Testis (tissue), 3 donors: ENCODE measurements around the gene GLCCI1. TPM values are rescaled to one million over a fixed set of nuclear protein-coding genes. Genes with fewer than 3 reads are reported as not detected.

Experiments
- DNase-seq: peaks from one replicate; pipeline ENCODE4 v3.0.0-alpha.2; 2019
- H3K27ac ChIP-seq, 2 donors: fragments of 200-600 bp; sonication (generic); one replicate each; pipeline ENCODE4 v1.5.1; 2019
- H3K27me3 ChIP-seq: fragments of 200-600 bp; sonication (generic); one replicate; pipeline ENCODE4 v1.5.1; 2019
- H3K36me3 ChIP-seq: fragments of 200-600 bp; sonication (generic); one replicate; pipeline ENCODE4 v1.5.1; 2017; ENCODE audit warnings: low read depth; ENCODE audit errors: missing control alignments
- H3K4me1 ChIP-seq: fragments of 200-600 bp; sonication (generic); one replicate; pipeline ENCODE4 v1.5.1; 2019
- H3K4me3 ChIP-seq, 2 donors: fragments of 200-600 bp; sonication (generic); one replicate each; pipeline ENCODE4 v1.5.1; 2017 to 2019
- H3K9me3 ChIP-seq: fragments of 200-600 bp; sonication (generic); one replicate; pipeline ENCODE4 v1.5.1; 2017
- POLR2A ChIP-seq: fragments of 450-650 bp; IDR thresholded peaks from one replicate; pipeline ENCODE4 v1.6.1; 2017; ENCODE audit warnings: antibody characterized with exemption, mild to moderate bottlenecking, moderate library complexity
- WGBS, 2 donors: methylation state at CpG; one replicate each; pipeline ENCODE4 v1.1.5; 2018; 5-methylcytosine and 5-hydroxymethylcytosine counted together
- intact Hi-C: fragments of 100-400 bp; cut with DNase I; formaldehyde crosslinking; loops from one replicate; pipeline ENCODE4 v1.15.1; 2023; ENCODE audit warnings: low total_unique reads
- polyA plus RNA-seq: library from polyadenylated mRNA; stranded (reverse); fragments of 350-450 nt; fragmentation: Illumina TruSeq; extraction: RNeasy Lipid Tissue Mini Kit (QIAGEN cat#74804); gene quantifications from one replicate; pipeline ENCODE4 v1.2.3, GENCODE V29; 2014; ENCODE audit warnings: low read depth, low replicate concordance; ENCODE audit not compliant: insufficient read depth
- total RNA-seq, 2 donors: library from RNA; depleted of rRNA; stranded (reverse); fragments of >200 nt; gene quantifications; one replicate each; pipeline ENCODE4 v1.2.3, GENCODE V29; 2016
- TF ChIP-seq, protein P1 (sequence below), 3 experiments: fragments of 450-650 bp in 2 of 3; fragments of 200-600 bp in 1 of 3; sonication (generic) in 1 of 3; IDR thresholded peaks; one replicate each; pipeline ENCODE4 v1.5.1; 2016 to 2019; ENCODE audit warnings: antibody characterized with exemption in 3 of 3, mild to moderate bottlenecking in 2 of 3, moderate library complexity in 1 of 3

GLCCI1 gene
- total and polyA plus RNA-seq, 3 donors from 2014 or later = 30.2 to 49.8 (median 42.2) TPM

DNA sequence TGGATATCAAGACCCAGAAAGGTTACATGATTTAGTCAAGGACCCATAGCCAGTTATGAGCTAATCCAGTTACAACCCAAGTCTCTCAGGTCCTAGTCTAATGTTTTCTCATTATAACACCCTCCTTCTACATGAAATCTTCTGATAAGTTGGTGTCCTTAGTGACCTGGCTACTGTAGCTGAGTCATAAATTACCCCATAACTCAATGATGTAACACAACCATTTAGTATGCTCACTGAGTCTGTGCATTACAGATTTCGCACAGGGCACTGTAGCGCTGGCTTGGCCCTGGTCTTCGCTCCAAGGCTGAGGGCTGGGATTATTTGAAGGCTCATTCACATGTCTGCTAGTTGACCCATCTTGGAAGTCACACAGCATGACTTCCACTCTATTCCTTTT is 36.0 kb upstream of the GLCCI1 start:
- H3K36me3 ChIP-seq = no peaks in the 10 kb centered on the region
- H3K4me3 ChIP-seq = no peak overlapping the region
- no peaks in the 10 kb centered on the region for H3K27me3 ChIP-seq
- no peak for TF ChIP-seq POLR2A
- TF ChIP-seq, protein P1, sequence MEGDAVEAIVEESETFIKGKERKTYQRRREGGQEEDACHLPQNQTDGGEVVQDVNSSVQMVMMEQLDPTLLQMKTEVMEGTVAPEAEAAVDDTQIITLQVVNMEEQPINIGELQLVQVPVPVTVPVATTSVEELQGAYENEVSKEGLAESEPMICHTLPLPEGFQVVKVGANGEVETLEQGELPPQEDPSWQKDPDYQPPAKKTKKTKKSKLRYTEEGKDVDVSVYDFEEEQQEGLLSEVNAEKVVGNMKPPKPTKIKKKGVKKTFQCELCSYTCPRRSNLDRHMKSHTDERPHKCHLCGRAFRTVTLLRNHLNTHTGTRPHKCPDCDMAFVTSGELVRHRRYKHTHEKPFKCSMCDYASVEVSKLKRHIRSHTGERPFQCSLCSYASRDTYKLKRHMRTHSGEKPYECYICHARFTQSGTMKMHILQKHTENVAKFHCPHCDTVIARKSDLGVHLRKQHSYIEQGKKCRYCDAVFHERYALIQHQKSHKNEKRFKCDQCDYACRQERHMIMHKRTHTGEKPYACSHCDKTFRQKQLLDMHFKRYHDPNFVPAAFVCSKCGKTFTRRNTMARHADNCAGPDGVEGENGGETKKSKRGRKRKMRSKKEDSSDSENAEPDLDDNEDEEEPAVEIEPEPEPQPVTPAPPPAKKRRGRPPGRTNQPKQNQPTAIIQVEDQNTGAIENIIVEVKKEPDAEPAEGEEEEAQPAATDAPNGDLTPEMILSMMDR (IDR thresholded peaks at IDR 0.05) = no peak
- intact Hi-C loops = no loop called here
- DNase-seq = no peak
- H3K27ac ChIP-seq = no peak overlapping the region
- 96% methylated on average over 3 of the region's 3 CpGs for WGBS, 2 donors
- no peaks in the 10 kb centered on the region for H3K9me3 ChIP-seq
- H3K4me1 ChIP-seq = no peaks in the 10 kb centered on the region

- no peak overlapping the region for H3K27ac ChIP-seq
- WGBS, 2 donors = 100% methylated on average over 1 of the region's 1 CpG
- TF ChIP-seq, protein P1 (IDR thresholded peaks at IDR 0.05) = no peak
- TF ChIP-seq POLR2A = no peak
Observed at GRCh38 chr7:7933915-7934526, 34.6 kb upstream of the GLCCI1 start.

DNA sequence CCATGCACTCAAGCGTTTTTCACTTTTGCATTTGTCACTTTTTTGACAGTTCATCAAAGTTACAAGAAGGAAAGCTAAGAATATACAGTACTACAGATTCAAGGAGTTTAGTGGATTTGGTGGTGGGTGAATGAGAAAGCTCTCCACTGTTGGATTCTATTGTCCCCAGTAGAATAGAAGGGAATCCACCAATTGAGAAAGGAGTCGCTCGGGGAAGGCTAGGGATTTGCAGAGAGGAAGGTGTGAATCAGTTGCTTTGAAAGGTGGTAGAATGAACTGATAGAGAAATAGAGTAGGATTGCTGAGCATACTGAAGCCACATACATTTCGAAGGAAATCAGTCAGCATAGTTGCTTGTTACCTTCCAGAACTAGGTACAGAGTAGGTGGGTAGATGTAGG is 33.7 kb upstream of the GLCCI1 start:
- H3K9me3 ChIP-seq = no peaks in the 10 kb centered on the region
- no peak for TF ChIP-seq POLR2A
- TF ChIP-seq, protein P1 (IDR thresholded peaks at IDR 0.05) = no peak
- no peaks in the 10 kb centered on the region for H3K36me3 ChIP-seq
- no peaks in the 10 kb centered on the region for H3K27me3 ChIP-seq
- H3K4me1 ChIP-seq = peaks cover 4% of the 10 kb centered on the region
- 92 to 93% methylated on average over 4 of the region's 4 CpGs for WGBS, 2 donors
- intact Hi-C loops = no loop called here
- H3K4me3 ChIP-seq = no peak overlapping the region
- DNase-seq = no peak
- H3K27ac ChIP-seq = no peak overlapping the region

More at GRCh38 chr7:7933915-7934526, 34.6 kb upstream of the GLCCI1 start:
- intact Hi-C loops = no loop called here
- H3K9me3 ChIP-seq = no peaks in the 10 kb centered on the region
- H3K4me3 ChIP-seq = no peak overlapping the region
- H3K36me3 ChIP-seq = no peaks in the 10 kb centered on the region
- no peaks in the 10 kb centered on the region for H3K27me3 ChIP-seq
- H3K4me1 ChIP-seq = no peaks in the 10 kb centered on the region
- DNase-seq = no peak

DNA sequence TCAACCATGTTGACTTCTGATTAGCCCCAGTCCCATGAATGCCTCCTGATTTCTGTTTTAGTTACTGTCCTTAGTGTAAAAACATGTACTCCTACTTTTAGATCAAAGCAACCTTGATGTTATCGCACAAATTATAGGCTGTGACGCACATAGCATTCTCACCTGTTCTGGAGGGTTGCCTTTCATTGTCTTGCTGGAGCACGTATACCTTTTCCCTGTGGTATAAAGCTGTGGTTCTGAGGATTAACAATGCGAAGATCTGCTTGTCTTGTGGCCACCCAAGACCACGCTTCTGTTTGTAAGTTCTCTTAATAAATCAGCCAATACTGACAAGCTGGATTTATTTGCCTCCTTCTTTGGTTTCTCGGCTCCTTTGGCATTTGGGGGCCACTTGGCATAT is 30.1 kb upstream of the GLCCI1 start:
- 88 to 95% methylated on average over 6 of the region's 6 CpGs for WGBS, 2 donors
- Histone ChIP-seq H3K4me1 (peaks cover 4% of the 10 kb centered on the region), H3K27me3 (no peaks in the 10 kb centered on the region), H3K27ac (no peak overlapping the region), H3K36me3 (no peaks in the 10 kb centered on the region), H3K4me3 (no peak overlapping the region), H3K9me3 (no peaks in the 10 kb centered on the region)
- no peak for DNase-seq
- intact Hi-C loops = no loop called here
- no peak for TF ChIP-seq POLR2A
- TF ChIP-seq, protein P1 (IDR thresholded peaks at IDR 0.05) = no peak

DNA sequence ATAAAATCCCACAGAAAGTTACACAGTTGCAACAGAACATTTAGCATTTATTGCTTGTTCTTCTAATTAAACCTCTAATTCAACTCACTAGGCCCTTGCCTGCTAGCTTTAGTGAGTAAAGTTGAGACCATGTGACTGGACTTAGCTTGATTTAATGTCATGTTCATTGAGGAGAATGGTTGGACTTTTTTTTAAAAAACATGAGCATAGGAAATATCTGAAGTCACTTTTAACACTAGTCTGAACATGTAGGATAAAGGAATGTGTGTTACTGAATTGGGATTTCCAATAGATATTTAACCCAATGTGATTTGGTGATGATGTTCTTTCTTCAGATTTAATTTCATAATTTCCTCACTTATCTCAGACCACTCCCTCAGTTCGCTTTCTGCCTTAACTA is 24.6 kb upstream of the GLCCI1 start:
- no peak overlapping the region for H3K4me3 ChIP-seq
- no peak overlapping the region for H3K27ac ChIP-seq
- WGBS, 2 donors = 77 to 85% methylated on average over 1 of the region's 1 CpG
- peaks cover 4% of the 10 kb centered on the region for H3K4me1 ChIP-seq
- no peaks in the 10 kb centered on the region for H3K36me3 ChIP-seq
- TF ChIP-seq POLR2A = no peak
- DNase-seq = no peak
- intact Hi-C loops = no loop called here
- no peaks in the 10 kb centered on the region for H3K9me3 ChIP-seq
- H3K27me3 ChIP-seq = no peaks in the 10 kb centered on the region
